Stomach (tissue), 4 donors: ENCODE data around the gene LTB.

Experiments
- EP300 ChIP-seq: sonication (generic); formaldehyde crosslinking; IDR thresholded peaks from one replicate; pipeline ENCODE4 v1.6.1; 2017; ENCODE audit warnings: antibody characterized with exemption
- POLR2A ChIP-seq, 4 donors: fragments of 450-650 bp; IDR thresholded peaks; one replicate each; pipeline ENCODE4 v1.6.1; 2016; ENCODE audit warnings: antibody characterized with exemption in 4 of 4, control low read depth in 2 of 4, mild to moderate bottlenecking in 1 of 4, moderate library complexity in 1 of 4
- POLR2AphosphoS5 ChIP-seq, 3 donors: sonication (generic); formaldehyde crosslinking; IDR thresholded peaks; one replicate each; pipeline ENCODE4 v1.6.1; 2016; ENCODE audit warnings: antibody characterized with exemption in 3 of 3
- TF ChIP-seq, protein P1 (sequence below), 7 experiments: fragments of 450-650 bp in 4 of 7; fragments of 200-600 bp in 3 of 7; sonication (generic) in 3 of 7; IDR thresholded peaks; one replicate each; pipeline ENCODE4 v1.5.1; 2016 to 2019; ENCODE audit warnings: antibody characterized with exemption in 7 of 7, control low read depth in 2 of 7, mild to moderate bottlenecking in 1 of 7

DNA sequence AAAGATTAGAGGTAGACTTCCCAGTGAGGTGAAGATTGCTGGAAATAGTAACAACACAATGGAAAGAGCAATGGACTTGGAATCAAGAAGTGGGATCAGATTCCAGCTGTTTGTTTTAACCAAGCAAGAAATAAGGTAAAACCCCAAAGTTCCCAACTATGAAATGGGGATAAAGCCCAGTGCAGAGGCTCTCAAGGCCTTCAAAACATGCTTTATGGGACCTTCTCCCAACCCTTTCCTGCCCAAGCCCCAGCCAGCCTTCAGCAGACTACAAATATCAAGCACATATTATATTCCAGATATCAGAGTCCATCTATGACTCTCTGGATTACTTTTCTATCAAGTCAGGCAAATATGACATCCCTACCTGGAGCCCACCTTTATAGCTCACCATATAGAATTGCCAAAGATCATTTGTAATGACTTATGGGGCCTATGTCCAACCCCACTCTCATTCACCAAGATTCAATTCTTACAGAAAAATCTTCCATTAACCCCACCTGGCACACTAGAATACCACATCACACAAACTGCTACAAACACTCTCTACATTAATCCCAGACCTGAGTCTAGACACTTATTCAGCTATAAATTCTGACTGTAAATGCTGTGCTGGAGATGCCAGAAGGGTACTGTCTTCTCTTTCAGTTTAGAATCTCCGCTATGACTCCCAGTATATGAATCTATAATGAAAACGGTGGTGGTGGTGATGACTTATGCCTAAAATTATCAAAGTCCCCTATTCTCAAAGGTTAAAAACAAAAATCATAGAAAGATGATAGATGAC is 46.5 kb downstream of the LTB start:
- TF ChIP-seq EP300 (no peak), POLR2A (IDR thresholded peaks at IDR 0.05) (no peak), POLR2AphosphoS5 (IDR thresholded peaks at IDR 0.05) (no peak)
- TF ChIP-seq, protein P1, sequence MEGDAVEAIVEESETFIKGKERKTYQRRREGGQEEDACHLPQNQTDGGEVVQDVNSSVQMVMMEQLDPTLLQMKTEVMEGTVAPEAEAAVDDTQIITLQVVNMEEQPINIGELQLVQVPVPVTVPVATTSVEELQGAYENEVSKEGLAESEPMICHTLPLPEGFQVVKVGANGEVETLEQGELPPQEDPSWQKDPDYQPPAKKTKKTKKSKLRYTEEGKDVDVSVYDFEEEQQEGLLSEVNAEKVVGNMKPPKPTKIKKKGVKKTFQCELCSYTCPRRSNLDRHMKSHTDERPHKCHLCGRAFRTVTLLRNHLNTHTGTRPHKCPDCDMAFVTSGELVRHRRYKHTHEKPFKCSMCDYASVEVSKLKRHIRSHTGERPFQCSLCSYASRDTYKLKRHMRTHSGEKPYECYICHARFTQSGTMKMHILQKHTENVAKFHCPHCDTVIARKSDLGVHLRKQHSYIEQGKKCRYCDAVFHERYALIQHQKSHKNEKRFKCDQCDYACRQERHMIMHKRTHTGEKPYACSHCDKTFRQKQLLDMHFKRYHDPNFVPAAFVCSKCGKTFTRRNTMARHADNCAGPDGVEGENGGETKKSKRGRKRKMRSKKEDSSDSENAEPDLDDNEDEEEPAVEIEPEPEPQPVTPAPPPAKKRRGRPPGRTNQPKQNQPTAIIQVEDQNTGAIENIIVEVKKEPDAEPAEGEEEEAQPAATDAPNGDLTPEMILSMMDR (IDR thresholded peaks at IDR 0.05): no peak
